ENCODE results near the gene UGT2B10.

GRCh38 chr4:68859655-68860054, 43.9 kb downstream of the UGT2B10 start:
- TF ChIP-seq CTCF (IDR thresholded peaks at IDR 0.05) (no peak), EP300 (IDR thresholded peaks at IDR 0.05) (no peak), POLR2A (IDR thresholded peaks at IDR 0.05) (no peak)
